CD4-positive, alpha-beta memory T cell (primary cell): ENCODE data around the gene B4GALT2. TPM values are rescaled to one million over a fixed set of nuclear protein-coding genes. Genes with fewer than 3 reads are reported as not detected.

Experiments
- CTCF ChIA-PET: fragments of 350-600 bp; sonication (Branson Sonifier 250); formaldehyde crosslinking; loops from one replicate; lab custom pipeline; 2021; ENCODE audit warnings: inconsistent platforms; ENCODE audit not compliant: partially characterized antibody; lab: Charles Lee
- POLR2A ChIA-PET: fragments of 350-600 bp; sonication (Branson Sonifier 250); formaldehyde crosslinking; loops from one replicate; lab custom pipeline; 2021; ENCODE audit not compliant: partially characterized antibody; lab: Charles Lee
- DNase-seq, 5 donors: peaks; one replicate each; pipeline versions ENCODE4 v3.0.0 to v3.0.0-alpha.2; 2020 to 2022; ENCODE audit warnings: mixed read lengths in 1 of 5
- H3K27ac ChIP-seq: one replicate; pipeline ENCODE4 v1.7.0; 2013; ENCODE audit warnings: low read depth, low read length
- H3K27me3 ChIP-seq: 2 replicates; pipeline ENCODE4 v1.7.0; 2013; ENCODE audit warnings: mild to moderate bottlenecking, low read length, moderate library complexity; ENCODE audit not compliant: insufficient read depth
- H3K36me3 ChIP-seq: 2 replicates; pipeline ENCODE4 v1.7.0; 2013; ENCODE audit warnings: mild to moderate bottlenecking, low read length, moderate library complexity; ENCODE audit not compliant: insufficient read depth
- H3K4me1 ChIP-seq: 2 replicates; pipeline ENCODE4 v1.7.0; 2013; ENCODE audit warnings: mild to moderate bottlenecking, low read length, moderate library complexity; ENCODE audit not compliant: insufficient read depth
- H3K4me3 ChIP-seq, 2 donors: one replicate each; pipeline ENCODE4 v1.7.0; 2013; ENCODE audit warnings: low read length in 2 of 2, mild to moderate bottlenecking in 1 of 2
- H3K9me3 ChIP-seq, 2 donors: one replicate each; pipeline ENCODE4 v1.7.0; 2013; ENCODE audit warnings: low read length in 2 of 2, control low read depth in 1 of 2; ENCODE audit not compliant: control insufficient read depth in 1 of 2
- H3K27ac Mint-ChIP-seq, 7 donors: one replicate each; pipeline ENCODE4 v1.8.0; 2020 to 2021; ENCODE audit warnings: mixed read lengths in 7 of 7, mild to moderate bottlenecking in 6 of 7, inconsistent platforms in 3 of 7, moderate library complexity in 3 of 7
- H3K27me3 Mint-ChIP-seq, 2 donors: one replicate each; pipeline ENCODE4 v1.8.0; 2020 to 2021; ENCODE audit warnings: mixed read lengths in 2 of 2
- H3K36me3 Mint-ChIP-seq, 2 donors: one replicate each; pipeline ENCODE4 v1.8.0; 2020 to 2021; ENCODE audit warnings: mixed read lengths in 2 of 2, inconsistent platforms in 1 of 2, mild to moderate bottlenecking in 1 of 2
- H3K4me1 Mint-ChIP-seq, 4 donors: one replicate each; pipeline ENCODE4 v1.8.0; 2020 to 2021; ENCODE audit warnings: mixed read lengths in 4 of 4, mild to moderate bottlenecking in 1 of 4
- H3K4me3 Mint-ChIP-seq, 8 donors: one replicate each; pipeline ENCODE4 v1.8.0; 2020 to 2021; ENCODE audit warnings: mixed read lengths in 8 of 8, mild to moderate bottlenecking in 7 of 8, moderate library complexity in 6 of 8, inconsistent platforms in 3 of 8
- H3K9me3 Mint-ChIP-seq, 8 donors: one replicate each; pipeline ENCODE4 v1.8.0; 2020 to 2021; ENCODE audit warnings: mixed read lengths in 8 of 8, mild to moderate bottlenecking in 5 of 8, inconsistent platforms in 3 of 8, moderate library complexity in 1 of 8
- intact Hi-C: fragments of 100-400 bp; cut with micrococcal nuclease; formaldehyde crosslinking; loops from one replicate; pipeline ENCODE4 v1.15.1; 2023
- polyA plus RNA-seq, 2 donors: library from polyadenylated mRNA; unstranded; fragments of 300-500 nt; fragmentation: Illumina TruSeq; gene quantifications; one replicate each; pipeline ENCODE4 v1.2.3, GENCODE V29; 2021
- total RNA-seq, 2 experiments: library from RNA; stranded (reverse); gene quantifications; one replicate each; pipeline ENCODE4 v1.2.3, GENCODE V29; 2021

Gene B4GALT2
- total and polyA plus RNA-seq, 4 experiments from 2014 or later = 0.26 to 2.1 (median 1.0) TPM

GRCh38 chr1:44000122-44000665, 21.2 kb downstream of the B4GALT2 start:
- Mint-ChIP-seq H3K9me3 (no peaks in the 10 kb centered on the region), H3K27ac (no peak overlapping the region), H3K4me3 (no peak overlapping the region), H3K36me3 (no peaks in the 10 kb centered on the region), H3K27me3 (no peaks in the 10 kb centered on the region), H3K4me1 (no peaks in the 10 kb centered on the region)
- no peak overlapping the region for H3K4me3 ChIP-seq
- H3K9me3 ChIP-seq = no peaks in the 10 kb centered on the region
- DNase-seq = no peak
- H3K27me3 ChIP-seq = no peaks in the 10 kb centered on the region
- intact Hi-C loops = no loop called here
- POLR2A ChIA-PET = no interaction called here
- no peak overlapping the region for H3K27ac ChIP-seq
- no peaks in the 10 kb centered on the region for H3K36me3 ChIP-seq
- CTCF ChIA-PET = interaction anchor here (0.8 to 10.2 kb wide), 3 partner anchors 9 to 46 kb away, joined by 3 to 225 read pairs (median 4); partner anchors contain the start of gene SLC6A9
- no peaks in the 10 kb centered on the region for H3K4me1 ChIP-seq

- Mint-ChIP-seq H3K36me3 (no peaks in the 10 kb centered on the region), H3K4me1 (peaks cover 0 to 2% (median 0%) of the 10 kb centered on the region in 4 donors), H3K27me3 (no peaks in the 10 kb centered on the region), H3K9me3 (no peaks in the 10 kb centered on the region), H3K27ac (no peak overlapping the region), H3K4me3 (no peak overlapping the region)
- no peak for DNase-seq
- no peak overlapping the region for H3K27ac ChIP-seq
- H3K27me3 ChIP-seq = no peaks in the 10 kb centered on the region
- ChIA-PET POLR2A (no interaction called here), CTCF (interaction anchor here (2.1 to 10.2 kb wide), 2 partner anchors 31 to 46 kb away, joined by 9 to 225 read pairs; partner anchors contain the start of gene SLC6A9)
- H3K4me1 ChIP-seq = no peaks in the 10 kb centered on the region
- H3K9me3 ChIP-seq = no peaks in the 10 kb centered on the region
- H3K36me3 ChIP-seq = no peaks in the 10 kb centered on the region
- H3K4me3 ChIP-seq = no peak overlapping the region
- intact Hi-C loops = no loop called here
Measured at GRCh38 chr1:44002165-44002564, 23.2 kb downstream of the B4GALT2 start.

GRCh38 chr1:44002606-44003157, 23.7 kb downstream of the B4GALT2 start:
- H3K36me3 Mint-ChIP-seq = no peaks in the 10 kb centered on the region
- no peak overlapping the region for H3K4me3 Mint-ChIP-seq
- no peak overlapping the region for H3K27ac ChIP-seq
- DNase-seq = no peak
- H3K36me3 ChIP-seq = no peaks in the 10 kb centered on the region
- H3K27me3 Mint-ChIP-seq = no peaks in the 10 kb centered on the region
- H3K27me3 ChIP-seq = no peaks in the 10 kb centered on the region
- H3K27ac Mint-ChIP-seq = no peak overlapping the region
- CTCF ChIA-PET = interaction anchor here (2.1 to 10.2 kb wide), 2 partner anchors 30 to 45 kb away, joined by 9 to 225 read pairs; partner anchors contain the start of gene SLC6A9
- POLR2A ChIA-PET = no interaction called here
- peaks cover 0 to under 1% (median 0%) of the 10 kb centered on the region in 8 donors for H3K9me3 Mint-ChIP-seq
- no peak overlapping the region for H3K4me3 ChIP-seq
- H3K9me3 ChIP-seq = no peaks in the 10 kb centered on the region
- H3K4me1 ChIP-seq = no peaks in the 10 kb centered on the region
- H3K4me1 Mint-ChIP-seq = peaks cover 0 to 2% (median 0%) of the 10 kb centered on the region in 4 donors
- intact Hi-C loops = no loop called here

GRCh38 chr1:44008259-44008658, 29.2 kb downstream of the B4GALT2 start:
- POLR2A ChIA-PET = no interaction called here

GRCh38 chr1:44010935-44011471, 32.0 kb downstream of the B4GALT2 start:
- no peak overlapping the region for H3K4me3 ChIP-seq
- H3K27me3 ChIP-seq = no peaks in the 10 kb centered on the region
- no peaks in the 10 kb centered on the region for H3K36me3 ChIP-seq
- CTCF ChIA-PET = interaction anchor here (1.2 to 4.3 kb wide), 2 partner anchors 25 to 36 kb away, joined by 3 to 19 read pairs; no protein-coding TSS in a partner anchor
- POLR2A ChIA-PET = no interaction called here
- Mint-ChIP-seq H3K27me3 (no peaks in the 10 kb centered on the region), H3K4me3 (no peak overlapping the region), H3K27ac (no peak overlapping the region), H3K4me1 (peaks cover 0 to 4% (median 1%) of the 10 kb centered on the region in 4 donors), H3K36me3 (no peaks in the 10 kb centered on the region), H3K9me3 (peaks cover 0 to 2% (median 0%) of the 10 kb centered on the region in 8 donors)
- H3K9me3 ChIP-seq = no peaks in the 10 kb centered on the region
- no peaks in the 10 kb centered on the region for H3K4me1 ChIP-seq
- H3K27ac ChIP-seq = no peak overlapping the region
- intact Hi-C loops = no loop called here
- DNase-seq = no peak

More at GRCh38 chr1:44008259-44008658, 29.2 kb downstream of the B4GALT2 start:
- Mint-ChIP-seq H3K36me3 (no peaks in the 10 kb centered on the region), H3K4me3 (no peak overlapping the region), H3K9me3 (peaks cover 0 to 2% (median 0%) of the 10 kb centered on the region in 8 donors), H3K27me3 (no peaks in the 10 kb centered on the region), H3K27ac (peak overlapping the region in 1 of 7 donors; percentile 68), H3K4me1 (peaks cover 0 to 4% (median 2%) of the 10 kb centered on the region in 4 donors)
- Histone ChIP-seq H3K27ac (no peak overlapping the region), H3K4me1 (no peaks in the 10 kb centered on the region), H3K9me3 (no peaks in the 10 kb centered on the region), H3K36me3 (no peaks in the 10 kb centered on the region), H3K27me3 (no peaks in the 10 kb centered on the region), H3K4me3 (no peak overlapping the region)
- DNase-seq = no peak
- intact Hi-C loops = no loop called here
- CTCF ChIA-PET = interaction anchor here (0.8 to 10.2 kb wide), 5 partner anchors 8 to 41 kb away, joined by 3 to 225 read pairs (median 6); partner anchors contain the start of gene SLC6A9

- Mint-ChIP-seq H3K4me1 (peaks cover 0 to 4% (median 1%) of the 10 kb centered on the region in 4 donors), H3K4me3 (no peak overlapping the region), H3K27ac (no peak overlapping the region), H3K36me3 (no peaks in the 10 kb centered on the region), H3K27me3 (no peaks in the 10 kb centered on the region), H3K9me3 (peaks cover 0 to 2% (median 0%) of the 10 kb centered on the region in 8 donors)
- Histone ChIP-seq H3K9me3 (no peaks in the 10 kb centered on the region), H3K4me3 (no peak overlapping the region), H3K36me3 (no peaks in the 10 kb centered on the region), H3K27ac (no peak overlapping the region), H3K27me3 (no peaks in the 10 kb centered on the region), H3K4me1 (no peaks in the 10 kb centered on the region)
- DNase-seq = no peak
- POLR2A ChIA-PET = interaction anchor here (0.9 kb wide), 1 partner anchor 22 kb away, joined by 3 read pairs; no protein-coding TSS in a partner anchor
- CTCF ChIA-PET = interaction anchor here (1.4 to 4.3 kb wide), 3 partner anchors 24 to 36 kb away, joined by 3 to 19 read pairs (median 5); no protein-coding TSS in a partner anchor
- intact Hi-C loops = no loop called here
Measured at GRCh38 chr1:44012404-44012803, 33.4 kb downstream of the B4GALT2 start.

GRCh38 chr1:44012941-44013609, 34.1 kb downstream of the B4GALT2 start:
- ChIA-PET POLR2A (no interaction called here), CTCF (interaction anchor here (1.4 to 2.0 kb wide), 4 partner anchors 8 to 36 kb away, joined by 3 to 18 read pairs (median 5); no protein-coding TSS in a partner anchor)
- H3K4me1 ChIP-seq = no peaks in the 10 kb centered on the region
- intact Hi-C loops = no loop called here
- DNase-seq = no peak
- no peaks in the 10 kb centered on the region for H3K9me3 ChIP-seq
- no peaks in the 10 kb centered on the region for H3K36me3 Mint-ChIP-seq
- H3K4me1 Mint-ChIP-seq = peaks cover 0 to 4% (median 1%) of the 10 kb centered on the region in 4 donors
- no peaks in the 10 kb centered on the region for H3K9me3 Mint-ChIP-seq
- no peak overlapping the region for H3K27ac Mint-ChIP-seq
- H3K36me3 ChIP-seq = no peaks in the 10 kb centered on the region
- no peaks in the 10 kb centered on the region for H3K27me3 ChIP-seq
- no peak overlapping the region for H3K4me3 ChIP-seq
- no peak overlapping the region for H3K4me3 Mint-ChIP-seq
- no peak overlapping the region for H3K27ac ChIP-seq
- H3K27me3 Mint-ChIP-seq = no peaks in the 10 kb centered on the region
